GM12878 (cell line): ENCODE results near the gene COL4A2. TPM values are rescaled to one million over a fixed set of nuclear protein-coding genes. Genes with fewer than 3 reads are reported as not detected.
A peak's percentile ranks its signal among the peaks of the same experiment; 100 is the strongest.
"Not testable (repeated sequence)": the region's sequence is repeated elsewhere in the genome, so short reads cannot be mapped to it uniquely, and the experiment has no call there.

Experiments
- ATAC-seq: fragments of 200-7000 bp; cut with Tn5 transposase; 3 replicates; pipeline ENCODE4 v1.9.1; 2020; ENCODE audit warnings: mild to moderate bottlenecking, moderate library complexity
- BruUV-seq: library from RNA; stranded (reverse); fragments of 400-500 nt; replicated peaks from 2 replicates; lab custom pipeline; 2021; lab: Mats Ljungman, UMichigan
- CTCF ChIA-PET: fragments of 300-600 bp; sonication (Branson Sonifier 250); formaldehyde crosslinking; extraction: SDS; loops from one replicate; lab custom pipeline; 2021; ENCODE audit warnings: inconsistent platforms; lab: Yijun Ruan, JAX
- POLR2A ChIA-PET: fragments of 350-600 bp; formaldehyde crosslinking; extraction: SDS; loops from one replicate; lab custom pipeline; 2021; ENCODE audit warnings: inconsistent platforms; lab: Charles Lee
- RAD21 ChIA-PET: fragments of 300-600 bp; sonication (Branson Sonifier 250); formaldehyde crosslinking; loops from one replicate; lab custom pipeline; 2023; ENCODE audit warnings: antibody characterized with exemption; ENCODE audit not compliant: unreplicated experiment; lab: Charles Lee
- SMC1A ChIA-PET: fragments of 300-600 bp; sonication (Branson Sonifier 250); formaldehyde crosslinking; loops from one replicate; lab custom pipeline; 2023; ENCODE audit not compliant: unreplicated experiment, uncharacterized antibody; lab: Charles Lee
- DNase-seq: peaks from one replicate; pipeline ENCODE4 v3.0.0-alpha.2; 2011; ENCODE audit warnings: low read depth, low spot score
- FAIRE-seq: peaks from 3 replicates; lab custom pipeline; 2011; peaks lifted over from hg19 to GRCh38; lab: Jason Lieb, UNC
- H2AFZ ChIP-seq: 2 replicates; pipeline ENCODE4 v1.6.0; 2011; ENCODE audit warnings: low read depth, low read length, control low read depth; ENCODE audit not compliant: control insufficient read depth
- H3K27ac ChIP-seq: 2 replicates; pipeline ENCODE4 v1.5.1; 2011; ENCODE audit warnings: control low read depth; ENCODE audit not compliant: control insufficient read depth, insufficient read depth
- H3K27me3 ChIP-seq, 2 experiments: replicated peaks in 1 of 2; 2 replicates each; pipeline versions ENCODE4 v1.6.0 to v1.6.1; 2011; ENCODE audit warnings: low read length in 1 of 2; ENCODE audit not compliant: control insufficient read depth in 2 of 2, insufficient read depth in 2 of 2
- H3K36me3 ChIP-seq, 2 experiments: 2 replicates each; pipeline ENCODE4 v1.5.1; 2011; ENCODE audit warnings: low read length in 1 of 2; ENCODE audit not compliant: control insufficient read depth in 2 of 2, insufficient read depth in 2 of 2
- H3K4me1 ChIP-seq: 2 replicates; pipeline ENCODE4 v1.6.1; 2011; ENCODE audit warnings: mild to moderate bottlenecking, low read length, moderate library complexity, mixed read lengths; ENCODE audit not compliant: control insufficient read depth, insufficient read depth
- H3K4me2 ChIP-seq: 2 replicates; pipeline ENCODE4 v1.6.0; 2011; ENCODE audit warnings: control low read depth; ENCODE audit not compliant: control insufficient read depth, insufficient read depth
- H3K4me3 ChIP-seq: fragments of 200-600 bp; sonication (generic); 2 replicates; pipeline ENCODE4 v1.5.1; 2016
- H3K79me2 ChIP-seq: 2 replicates; pipeline ENCODE4 v1.6.0; 2011; ENCODE audit warnings: low read length; ENCODE audit not compliant: control insufficient read depth, insufficient read depth
- H3K9ac ChIP-seq: 2 replicates; pipeline ENCODE4 v1.8.0; 2011; ENCODE audit warnings: low read length, control low read depth, mixed read lengths; ENCODE audit not compliant: control insufficient read depth, insufficient read depth
- H3K9me3 ChIP-seq: replicated peaks from 3 replicates; pipeline ENCODE4 v1.5.1; 2011; ENCODE audit warnings: mild to moderate bottlenecking, low read length; ENCODE audit not compliant: control insufficient read depth, insufficient read depth
- H4K20me1 ChIP-seq: 2 replicates; pipeline ENCODE4 v1.6.0; 2011; ENCODE audit not compliant: control insufficient read depth, insufficient read depth
- IRF3 ChIP-seq: fragments of 450-650 bp; IDR thresholded peaks from 2 replicates; pipeline ENCODE4 v1.6.1; 2014; ENCODE audit warnings: mild to moderate bottlenecking
- MTA2 ChIP-seq: fragments of 450-650 bp; IDR thresholded peaks from 2 replicates; pipeline ENCODE4 v1.6.1; 2016; ENCODE audit warnings: low read depth, mild to moderate bottlenecking, moderate library complexity
- WGBS: methylation state at CpG from one replicate; pipeline ENCODE4 v1.1.6; 2016; ENCODE audit warnings: low lambda C conversion rate; ENCODE audit not compliant: insufficient replicate concordance, insufficient coverage; ENCODE audit errors: missing lambda C conversion rate; 5-methylcytosine and 5-hydroxymethylcytosine counted together
- in situ Hi-C: fragments of 300-500 bp; cut with MboI; formaldehyde crosslinking; loops from 9 replicates; pipeline ENCODE4 v1.14.3; 2018; ENCODE audit warnings: mixed read lengths
- intact Hi-C: fragments of 100-400 bp; cut with micrococcal nuclease; formaldehyde crosslinking; loops from one replicate; pipeline ENCODE4 v1.14.2; 2022; ENCODE audit not compliant: unreplicated experiment
- polyA plus RNA-seq, 11 experiments: library from polyadenylated mRNA; depleted of rRNA in 4 of 11; unstranded in 6 of 11; stranded (reverse) in 5 of 11; fragments of >200 nt; fragmentation: Nextera tagmentation in 4 of 11; fragmentation: Illumina TruSeq in 1 of 11; extraction: Ambion mirVana in 4 of 11; extraction: Trizol in 1 of 11; gene quantifications; 1 replicate in 1 of 11; 2 replicates in 10 of 11; pipeline versions ENCODE4 v1.2.1 to v1.2.3, GENCODE V29; 2011 to 2016; ENCODE audit warnings: inconsistent platforms in 2 of 11, missing spikeins in 2 of 11, low read depth in 1 of 11
- total RNA-seq, 4 experiments: library from RNA; depleted of rRNA in 3 of 4; stranded (reverse); fragments of >200 nt in 3 of 4; fragmentation: Illumina TruSeq in 1 of 4; extraction: Trizol in 1 of 4; gene quantifications; 2 replicates each; pipeline versions ENCODE4 v1.2.1 to v1.2.3, GENCODE V29; 2013 to 2021

The COL4A2 gene
- total and polyA plus RNA-seq, 10 of the 15 experiments (the other 5 are each of a cell fraction or from before 2014, with no cell fraction given): 0.16 to 1.6 (median 0.62) TPM; not detected in 3

- CTCF ChIA-PET: not testable (repeated sequence)
These were observed 88.5 kb downstream of the COL4A2 start for GRCh38 chr13:110395616-110396015.

GRCh38 chr13:110396476-110396875 lies 89.4 kb downstream of the COL4A2 start:
- no peak for FAIRE-seq
- WGBS: 11% methylated on average over 6 of the region's 6 CpGs

More at GRCh38 chr13:110395616-110396015, 88.5 kb downstream of the COL4A2 start:
- H3K9me3 ChIP-seq, H3K36me3 ChIP-seq, H3K27me3 ChIP-seq, H3K4me1 ChIP-seq, H3K79me2 ChIP-seq, in situ Hi-C loops, H3K27ac ChIP-seq, H3K9ac ChIP-seq, POLR2A ChIA-PET, RAD21 ChIA-PET, H2AFZ ChIP-seq, SMC1A ChIA-PET, intact Hi-C loops, BruUV-seq, H4K20me1 ChIP-seq, H3K4me3 ChIP-seq, DNase-seq, FAIRE-seq, H3K4me2 ChIP-seq, ATAC-seq: not testable (repeated sequence)
- WGBS: 44% methylated on average over 14 of the region's 14 CpGs

More at GRCh38 chr13:110396476-110396875, 89.4 kb downstream of the COL4A2 start:
- ChIA-PET RAD21 (no interaction called here), POLR2A (no interaction called here)
- H3K27ac ChIP-seq: no peak overlapping the region
- TF ChIP-seq MTA2 (0 out of 2 replicates have a peak, but pooled peaks have one; percentile 11), IRF3 (no peak)
- TF ChIP-seq, all 136 proteins: peak for 1
- ATAC-seq: peak; percentile 24; the same call in 1 of the 3 replicates
- in situ Hi-C loops (no loop called here), intact Hi-C loops (no loop called here)
- H3K79me2 ChIP-seq: no peaks in the 10 kb centered on the region
- H3K4me2 ChIP-seq: no peak overlapping the region
- CTCF ChIA-PET: no interaction called here
- BruUV-seq: no TSS peak
- H4K20me1 ChIP-seq: no peaks in the 10 kb centered on the region
- H3K9me3 ChIP-seq: no peaks in the 10 kb centered on the region
- no peaks in the 10 kb centered on the region for H3K27me3 ChIP-seq
- DNase-seq: no peak
- H3K36me3 ChIP-seq: no peaks in the 10 kb centered on the region
- no peak overlapping the region for H3K4me3 ChIP-seq
- SMC1A ChIA-PET: no interaction called here
- H2AFZ ChIP-seq: no peak overlapping the region
- H3K4me1 ChIP-seq: no peaks in the 10 kb centered on the region
- H3K9ac ChIP-seq: no peak overlapping the region
